ENCODE measurements around the gene TRMT112.
A peak's percentile ranks its signal among the peaks of the same experiment; 100 is the strongest.

The TRMT112 gene

GRCh38 chr11:64269540-64270220, 47.7 kb downstream of the TRMT112 start:
- DNase-seq (ENCODE audit: low read depth) = peak; percentile 100

GRCh38 chr11:64268893-64269539, 48.3 kb downstream of the TRMT112 start:
- peak; percentile 54 for DNase-seq (ENCODE audit: low read depth)

- peak; percentile 90 for DNase-seq (ENCODE audit: low read depth)
These were observed 49.1 kb downstream of the TRMT112 start for GRCh38 chr11:64268025-64268892.

GRCh38 chr11:64267207-64267945, 50.0 kb downstream of the TRMT112 start:
- no peak for DNase-seq (ENCODE audit: low read depth)

Measured in amniotic epithelial cell (primary cell).